MCF 10A (cell line): ENCODE data around the gene ZFYVE21. TPM values are rescaled to one million over a fixed set of nuclear protein-coding genes. Genes with fewer than 3 reads are reported as not detected.
"Not testable (repeated sequence)": the region's sequence is repeated elsewhere in the genome, so short reads cannot be mapped to it uniquely, and the experiment has no call there.

ENCODE experiments used
- BruUV-seq: library from RNA; stranded (reverse); fragments of 400-500 nt; replicated peaks from 2 replicates; lab custom pipeline; 2021; lab: Mats Ljungman, UMichigan
- CTCF ChIA-PET: fragments of 300-600 bp; sonication (Branson Sonifier 250); formaldehyde crosslinking; extraction: SDS; loops from one replicate; lab custom pipeline; 2021; ENCODE audit warnings: antibody characterized with exemption, inconsistent platforms; lab: Yijun Ruan, JAX
- POLR2A ChIA-PET: fragments of 300-600, 350-650 bp; sonication (Branson Sonifier 250); formaldehyde crosslinking; extraction: SDS; loops from one replicate; lab custom pipeline; 2020; ENCODE audit warnings: antibody characterized with exemption, inconsistent platforms; lab: Yijun Ruan, JAX
- DNase-seq: peaks from one replicate; pipeline ENCODE4 v3.0.0-alpha.2; 2018; ENCODE audit not compliant: unreplicated experiment
- H3K27ac Mint-ChIP-seq: one replicate; pipeline ENCODE4 v1.8.0; 2022; ENCODE audit warnings: mild to moderate bottlenecking, low read depth, mixed read lengths; ENCODE audit not compliant: unreplicated experiment
- H3K27me3 Mint-ChIP-seq: one replicate; pipeline ENCODE4 v1.8.0; 2022; ENCODE audit warnings: mixed read lengths; ENCODE audit not compliant: insufficient read depth, unreplicated experiment
- H3K36me3 Mint-ChIP-seq: one replicate; pipeline ENCODE4 v1.8.0; 2022; ENCODE audit warnings: mild to moderate bottlenecking, moderate library complexity, mixed read lengths; ENCODE audit not compliant: insufficient read depth, unreplicated experiment
- H3K4me1 Mint-ChIP-seq: one replicate; pipeline ENCODE4 v1.8.0; 2022; ENCODE audit warnings: mixed read lengths; ENCODE audit not compliant: insufficient read depth, unreplicated experiment
- H3K4me3 Mint-ChIP-seq: one replicate; pipeline ENCODE4 v1.8.0; 2022; ENCODE audit warnings: mild to moderate bottlenecking, moderate library complexity, mixed read lengths; ENCODE audit not compliant: unreplicated experiment
- H3K9me3 Mint-ChIP-seq: one replicate; pipeline ENCODE4 v1.8.0; 2022; ENCODE audit warnings: mixed read lengths; ENCODE audit not compliant: unreplicated experiment
- CTCF ChIP-seq: fragments of 200-600 bp; IDR thresholded peaks from one replicate; pipeline ENCODE4 v1.8.0; 2022; ENCODE audit warnings: antibody characterized with exemption, mild to moderate bottlenecking; ENCODE audit not compliant: unreplicated experiment
- intact Hi-C: fragments of 100-400 bp; cut with micrococcal nuclease; formaldehyde crosslinking; loops from 2 replicates; pipeline ENCODE4 v1.14.1; 2022
- total RNA-seq: library from RNA; stranded (reverse); gene quantifications from 2 replicates; pipeline ENCODE4 v1.2.3, GENCODE V29; 2022

The ZFYVE21 gene
- total RNA-seq, 1 experiment from 2014 or later: 35.5 TPM

- no peak for DNase-seq
- Mint-ChIP-seq H3K4me3 (no peak overlapping the region), H3K27ac (no peak overlapping the region), H3K4me1 (peaks cover 5% of the 10 kb centered on the region), H3K36me3 (peaks cover 74% of the 10 kb centered on the region), H3K9me3 (no peaks in the 10 kb centered on the region), H3K27me3 (no peaks in the 10 kb centered on the region)
- no TSS peak for BruUV-seq
- ChIA-PET CTCF (interaction anchor here (0.6 to 0.8 kb wide), 2 partner anchors 121 to 1094 kb away, joined by 4 read pairs; no protein-coding TSS in a partner anchor), POLR2A (interaction anchor here (0.6 kb wide), 1 partner anchor 148 kb away, joined by 3 read pairs; no protein-coding TSS in a partner anchor)
- intact Hi-C loops: no loop called here
- TF ChIP-seq CTCF: no peak
These were observed 27.2 kb upstream of the ZFYVE21 start for GRCh38 chr14:103688441-103688840.

- Mint-ChIP-seq H3K27ac (no peak overlapping the region), H3K36me3 (peaks cover 78% of the 10 kb centered on the region), H3K4me3 (no peak overlapping the region), H3K4me1 (peaks cover 9% of the 10 kb centered on the region), H3K9me3 (no peaks in the 10 kb centered on the region), H3K27me3 (no peaks in the 10 kb centered on the region)
- ChIA-PET POLR2A (interaction anchor here (0.6 to 0.7 kb wide), 2 partner anchors 148 to 169 kb away, joined by 3 read pairs; no protein-coding TSS in a partner anchor), CTCF (interaction anchor here (0.6 kb wide), 1 partner anchor 1095 kb away, joined by 4 read pairs; no protein-coding TSS in a partner anchor)
- intact Hi-C loops: no loop called here
- TF ChIP-seq CTCF: no peak
- no peak for DNase-seq
- no TSS peak for BruUV-seq
These were observed 26.4 kb upstream of the ZFYVE21 start for GRCh38 chr14:103688906-103689902.

GRCh38 chr14:103690332-103690731 lies 25.3 kb upstream of the ZFYVE21 start:
- Mint-ChIP-seq H3K36me3 (peaks cover 78% of the 10 kb centered on the region), H3K27me3 (no peaks in the 10 kb centered on the region), H3K4me3 (no peak overlapping the region), H3K27ac (no peak overlapping the region), H3K4me1 (peaks cover 9% of the 10 kb centered on the region), H3K9me3 (no peaks in the 10 kb centered on the region)
- POLR2A ChIA-PET: no interaction called here
- CTCF ChIA-PET: interaction anchor here (1.5 kb wide), 1 partner anchor 10 kb away, joined by 6 read pairs; no protein-coding TSS in a partner anchor
- DNase-seq: no peak
- TF ChIP-seq CTCF: no peak
- BruUV-seq: no TSS peak
- intact Hi-C loops: no loop called here

- H3K27ac Mint-ChIP-seq, intact Hi-C loops, H3K4me3 Mint-ChIP-seq, H3K27me3 Mint-ChIP-seq, H3K9me3 Mint-ChIP-seq, DNase-seq, BruUV-seq: not testable (repeated sequence)
- ChIA-PET CTCF (interaction anchor here (0.5 to 1.5 kb wide), 3 partner anchors 12 to 121 kb away, joined by 3 to 6 read pairs (median 3); no protein-coding TSS in a partner anchor), POLR2A (interaction anchor here (1.0 to 1.4 kb wide), 2 partner anchors 11 to 20 kb away, joined by 3 to 5 read pairs; no protein-coding TSS in a partner anchor)
- H3K4me1 Mint-ChIP-seq: peaks cover 13% of the 10 kb centered on the region
- peaks cover 80% of the 10 kb centered on the region for H3K36me3 Mint-ChIP-seq
These were observed 24.0 kb upstream of the ZFYVE21 start for GRCh38 chr14:103691655-103692054.
